ENCODE measurements around the gene SPTLC1.
"Not testable (repeated sequence)": the region's sequence is repeated elsewhere in the genome, so short reads cannot be mapped to it uniquely, and the experiment has no call there.

Gene SPTLC1

GRCh38 chr9:92140074-92140753, 25.0 kb upstream of the SPTLC1 start:
- DNase-seq (ENCODE audit: low read depth): peak; percentile 74

- peak; percentile 50 for DNase-seq (ENCODE audit: low read depth)
Observed at GRCh38 chr9:92138960-92139540, 23.8 kb upstream of the SPTLC1 start.

- DNase-seq (ENCODE audit: low read depth): peak; percentile 61
Observed at GRCh38 chr9:92138157-92138959, 23.1 kb upstream of the SPTLC1 start.

GRCh38 chr9:92136184-92136858, 21.1 kb upstream of the SPTLC1 start:
- no peak for DNase-seq (ENCODE audit: low read depth)

GRCh38 chr9:92135576-92135975, 20.4 kb upstream of the SPTLC1 start:
- DNase-seq (ENCODE audit: low read depth): no peak

GRCh38 chr9:92133949-92134604, 18.9 kb upstream of the SPTLC1 start:
- DNase-seq (ENCODE audit: low read depth): peak; percentile 79

- not testable (repeated sequence) for DNase-seq (ENCODE audit: low read depth)
Observed at GRCh38 chr9:92132913-92133312, 17.7 kb upstream of the SPTLC1 start.

GRCh38 chr9:92132501-92132900, 17.3 kb upstream of the SPTLC1 start:
- no peak for DNase-seq (ENCODE audit: low read depth)

GRCh38 chr9:92122800-92123199, 7.6 kb upstream of the SPTLC1 start:
- no peak for DNase-seq (ENCODE audit: low read depth)

- peak; percentile 41 for DNase-seq (ENCODE audit: low read depth)
Observed at GRCh38 chr9:92122061-92122460, 6.8 kb upstream of the SPTLC1 start.

GRCh38 chr9:92121265-92121664, 6.1 kb upstream of the SPTLC1 start:
- no peak for DNase-seq (ENCODE audit: low read depth)

- no peak for DNase-seq (ENCODE audit: low read depth)
Observed at GRCh38 chr9:92120138-92120537, 4.9 kb upstream of the SPTLC1 start.

- no peak for DNase-seq (ENCODE audit: low read depth)
Observed at GRCh38 chr9:92119586-92119985, 4.4 kb upstream of the SPTLC1 start.

- no peak for DNase-seq (ENCODE audit: low read depth)
Observed at GRCh38 chr9:92108122-92108521, 7.1 kb downstream of the SPTLC1 start.

GRCh38 chr9:92105446-92106225, 9.6 kb downstream of the SPTLC1 start:
- DNase-seq (ENCODE audit: low read depth): not testable (repeated sequence)

GRCh38 chr9:92103601-92104000, 11.6 kb downstream of the SPTLC1 start:
- DNase-seq (ENCODE audit: low read depth): not testable (repeated sequence)

- DNase-seq (ENCODE audit: low read depth): peak; percentile 89
Observed at GRCh38 chr9:92100237-92100911, 14.8 kb downstream of the SPTLC1 start.

GRCh38 chr9:92098638-92099037, 16.6 kb downstream of the SPTLC1 start:
- peak; percentile 5 for DNase-seq (ENCODE audit: low read depth)

- peak; percentile 30 for DNase-seq (ENCODE audit: low read depth)
Observed at GRCh38 chr9:92097997-92098482, 17.2 kb downstream of the SPTLC1 start.

- no peak for DNase-seq (ENCODE audit: low read depth)
Observed at GRCh38 chr9:92095236-92095635, 20.0 kb downstream of the SPTLC1 start.
